Uterus (tissue), 4 donors: ENCODE results near the gene ATXN2L. TPM values are rescaled to one million over a fixed set of nuclear protein-coding genes. Genes with fewer than 3 reads are reported as not detected.
A peak's percentile ranks its signal among the peaks of the same experiment; 100 is the strongest.

ENCODE experiments used
- DNase-seq, 2 donors: peaks; one replicate each; pipeline ENCODE4 v3.0.0-alpha.2; 2019 to 2020
- H3K27ac ChIP-seq, 2 donors: fragments of 200-600 bp; sonication (generic); 1 replicate in 1 of 2; 2 replicates in 1 of 2; pipeline ENCODE4 v1.5.1; 2016 to 2018
- H3K27me3 ChIP-seq, 2 donors: fragments of 200-600 bp; sonication (generic); one replicate each; pipeline ENCODE4 v1.5.1; 2018 to 2019; ENCODE audit warnings: control low read depth in 1 of 2
- H3K36me3 ChIP-seq, 2 donors: fragments of 200-600 bp; sonication (generic); one replicate each; pipeline ENCODE4 v1.5.1; 2019; ENCODE audit warnings: control low read depth in 1 of 2
- H3K4me1 ChIP-seq, 2 donors: fragments of 200-600 bp; sonication (generic); one replicate each; pipeline ENCODE4 v1.5.1; 2018 to 2019; ENCODE audit warnings: control low read depth in 1 of 2
- H3K4me3 ChIP-seq, 2 donors: fragments of 200-600 bp; sonication (generic); 1 replicate in 1 of 2; 2 replicates in 1 of 2; pipeline ENCODE4 v1.5.1; 2018 to 2019; ENCODE audit warnings: mild to moderate bottlenecking in 1 of 2
- H3K9me3 ChIP-seq, 2 donors: fragments of 200-600 bp; sonication (generic); one replicate each; pipeline ENCODE4 v1.5.1; 2019; ENCODE audit warnings: control low read depth in 1 of 2
- POLR2A ChIP-seq, 2 donors: fragments of 450-650 bp; IDR thresholded peaks; one replicate each; pipeline ENCODE4 v1.6.1; 2016; ENCODE audit warnings: antibody characterized with exemption in 2 of 2, mild to moderate bottlenecking in 1 of 2, moderate library complexity in 1 of 2
- intact Hi-C: fragments of 100-400 bp; cut with DNase I; formaldehyde crosslinking; loops from one replicate; pipeline ENCODE4 v1.15.1; 2023; ENCODE audit warnings: low total_unique reads
- total RNA-seq, 4 donors: library from RNA; depleted of rRNA in 3 of 4; stranded (reverse); fragments of >200 nt in 3 of 4; gene quantifications; one replicate each; pipeline versions ENCODE4 v1.1.0 to v1.2.4, GENCODE V29; 2014 to 2023
- TF ChIP-seq, protein P1 (sequence below), 4 experiments: fragments of 200-600 bp in 2 of 4; fragments of 450-650 bp in 2 of 4; sonication (generic) in 2 of 4; IDR thresholded peaks; one replicate each; pipeline ENCODE4 v1.5.1; 2016 to 2019; ENCODE audit warnings: antibody characterized with exemption in 4 of 4, mild to moderate bottlenecking in 2 of 4, moderate library complexity in 1 of 4
- donor health status: DM: yes; HTN: yes; CAD: no.

ATXN2L gene
- total RNA-seq, 4 donors from 2014 or later: 7.2 to 130 (median 35.0) TPM

DNA sequence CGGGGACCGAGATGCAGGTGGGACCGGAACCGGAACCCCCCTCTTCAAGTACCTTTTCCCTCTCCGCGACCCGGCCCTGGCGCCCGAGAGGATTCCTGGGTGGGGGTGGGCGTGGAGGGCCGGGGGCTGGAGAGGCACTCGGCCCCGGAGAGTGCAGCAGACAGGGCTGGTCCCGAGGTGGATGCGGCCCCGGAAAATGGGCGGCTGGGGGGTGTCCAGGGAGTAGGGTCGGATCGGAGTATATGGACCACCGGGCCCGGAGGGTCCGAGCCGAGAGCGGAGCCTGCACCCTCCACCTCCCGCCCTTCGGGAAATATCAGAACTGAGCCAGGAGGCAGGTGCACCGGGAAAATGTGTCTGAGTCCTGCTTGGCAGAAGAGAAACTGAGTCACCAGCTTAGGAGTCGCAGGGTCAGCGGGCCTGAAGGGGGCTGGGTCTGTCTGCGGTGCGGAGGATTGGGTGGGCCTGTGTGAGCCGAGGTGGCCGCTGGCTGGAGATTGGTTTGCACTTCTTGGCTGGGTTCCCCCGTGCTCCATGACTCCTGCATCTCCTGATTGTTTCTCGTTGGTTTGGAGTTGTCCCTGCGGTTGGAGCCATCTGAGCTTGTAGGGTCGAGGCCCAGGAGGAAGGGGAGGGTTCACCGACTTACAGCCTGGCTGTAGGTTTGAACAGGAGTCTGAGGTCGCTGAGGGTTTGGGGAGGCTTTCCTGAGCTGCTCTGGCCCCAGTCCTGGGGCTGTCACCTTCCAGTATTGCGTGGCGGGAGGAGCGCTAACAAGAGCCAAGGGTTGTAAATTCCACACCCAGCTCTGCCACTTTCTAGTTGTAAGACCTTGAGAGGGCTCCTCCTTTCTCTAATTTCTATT is 41.4 kb downstream of the ATXN2L start:
- Histone ChIP-seq H3K36me3 (no peaks in the 10 kb centered on the region), H3K4me1 (peaks cover 0 to 9% of the 10 kb centered on the region in 2 donors), H3K4me3 (peak overlapping the region; percentile 81 to 94), H3K9me3 (no peaks in the 10 kb centered on the region), H3K27me3 (no peaks in the 10 kb centered on the region), H3K27ac (peak overlapping the region; percentile 95 to 96)
- intact Hi-C loops: no loop called here
- no peak for TF ChIP-seq POLR2A (IDR thresholded peaks at IDR 0.05)
- TF ChIP-seq, protein P1, sequence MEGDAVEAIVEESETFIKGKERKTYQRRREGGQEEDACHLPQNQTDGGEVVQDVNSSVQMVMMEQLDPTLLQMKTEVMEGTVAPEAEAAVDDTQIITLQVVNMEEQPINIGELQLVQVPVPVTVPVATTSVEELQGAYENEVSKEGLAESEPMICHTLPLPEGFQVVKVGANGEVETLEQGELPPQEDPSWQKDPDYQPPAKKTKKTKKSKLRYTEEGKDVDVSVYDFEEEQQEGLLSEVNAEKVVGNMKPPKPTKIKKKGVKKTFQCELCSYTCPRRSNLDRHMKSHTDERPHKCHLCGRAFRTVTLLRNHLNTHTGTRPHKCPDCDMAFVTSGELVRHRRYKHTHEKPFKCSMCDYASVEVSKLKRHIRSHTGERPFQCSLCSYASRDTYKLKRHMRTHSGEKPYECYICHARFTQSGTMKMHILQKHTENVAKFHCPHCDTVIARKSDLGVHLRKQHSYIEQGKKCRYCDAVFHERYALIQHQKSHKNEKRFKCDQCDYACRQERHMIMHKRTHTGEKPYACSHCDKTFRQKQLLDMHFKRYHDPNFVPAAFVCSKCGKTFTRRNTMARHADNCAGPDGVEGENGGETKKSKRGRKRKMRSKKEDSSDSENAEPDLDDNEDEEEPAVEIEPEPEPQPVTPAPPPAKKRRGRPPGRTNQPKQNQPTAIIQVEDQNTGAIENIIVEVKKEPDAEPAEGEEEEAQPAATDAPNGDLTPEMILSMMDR (IDR thresholded peaks at IDR 0.05): no peak
- DNase-seq: peak; percentile 40 to 45

DNA sequence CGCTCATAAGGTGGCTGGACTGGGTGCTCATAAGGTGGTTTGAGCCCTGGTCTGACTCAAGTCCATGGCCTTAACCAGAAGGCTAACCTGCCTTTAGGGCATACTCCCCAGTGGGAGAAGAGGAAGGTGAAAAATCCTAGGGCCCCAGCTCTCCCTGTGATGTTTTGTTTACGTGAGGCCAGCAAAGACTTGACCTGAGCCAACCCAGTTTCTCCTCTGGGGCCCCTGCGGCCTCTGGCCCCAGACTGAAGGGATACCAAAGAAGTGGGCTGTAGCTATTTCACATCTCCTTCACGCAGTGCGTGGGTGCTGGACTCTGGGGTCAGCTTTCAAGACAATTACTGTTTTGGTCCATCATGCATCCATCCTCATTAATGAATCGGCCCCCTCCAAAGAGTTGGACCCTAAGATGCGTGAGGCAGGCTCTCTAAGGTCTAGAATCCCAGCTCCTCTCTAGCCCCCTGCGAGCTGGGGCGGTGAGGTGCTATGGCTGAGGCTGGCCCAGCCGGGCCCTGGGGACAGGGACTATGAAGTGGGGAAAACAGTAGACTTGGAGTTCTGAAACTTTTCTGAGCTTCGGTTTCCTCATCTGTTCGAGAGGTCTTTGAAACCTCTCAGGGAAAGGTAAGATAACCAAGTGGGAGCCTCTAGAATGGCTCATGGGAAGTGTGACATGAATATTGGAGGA is 42.3 kb downstream of the ATXN2L start:
- Histone ChIP-seq H3K36me3 (no peaks in the 10 kb centered on the region), H3K4me1 (peaks cover 0 to 9% of the 10 kb centered on the region in 2 donors), H3K27ac (no peak overlapping the region), H3K9me3 (no peaks in the 10 kb centered on the region), H3K4me3 (no peak overlapping the region), H3K27me3 (no peaks in the 10 kb centered on the region)
- intact Hi-C loops: no loop called here
- TF ChIP-seq, protein P1 (IDR thresholded peaks at IDR 0.05): no peak
- no peak for TF ChIP-seq POLR2A (IDR thresholded peaks at IDR 0.05)
- DNase-seq: no peak

DNA sequence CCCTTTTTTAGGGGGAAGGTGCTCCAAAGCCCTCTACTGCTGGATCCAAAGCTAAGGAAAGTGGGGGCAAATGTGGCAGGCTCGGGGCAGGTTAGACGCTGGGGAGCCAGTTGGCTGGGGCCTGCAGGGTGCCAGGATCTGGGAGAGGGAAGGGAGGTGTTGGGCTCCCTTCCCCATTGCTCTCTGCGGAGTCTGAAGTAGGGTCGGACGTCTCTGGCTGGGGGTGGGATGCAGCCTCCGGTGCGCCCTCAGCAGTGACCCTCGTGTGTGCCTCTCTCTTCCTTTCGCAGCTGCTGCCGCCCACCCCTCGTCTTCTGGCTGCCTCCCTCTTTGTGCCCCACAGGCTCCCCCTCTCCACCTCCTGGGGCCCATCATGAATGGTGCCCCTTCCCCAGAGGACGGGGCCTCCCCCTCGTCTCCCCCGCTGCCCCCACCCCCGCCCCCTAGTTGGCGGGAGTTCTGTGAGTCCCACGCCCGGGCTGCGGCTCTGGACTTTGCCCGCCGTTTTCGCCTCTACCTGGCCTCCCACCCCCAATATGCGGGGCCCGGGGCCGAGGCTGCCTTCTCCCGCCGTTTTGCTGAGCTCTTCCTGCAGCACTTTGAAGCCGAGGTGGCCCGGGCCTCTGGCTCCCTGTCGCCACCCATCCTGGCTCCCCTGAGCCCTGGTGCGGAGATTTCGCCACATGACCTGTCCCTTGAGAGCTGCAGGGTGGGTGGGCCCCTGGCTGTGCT is 43.1 kb downstream of the ATXN2L start:
- DNase-seq: no peak
- no peaks in the 10 kb centered on the region for H3K9me3 ChIP-seq
- no peaks in the 10 kb centered on the region for H3K36me3 ChIP-seq
- no peak overlapping the region for H3K4me3 ChIP-seq
- intact Hi-C loops: no loop called here
- TF ChIP-seq, protein P1 (IDR thresholded peaks at IDR 0.05): no peak
- TF ChIP-seq POLR2A (IDR thresholded peaks at IDR 0.05): no peak
- H3K27me3 ChIP-seq: no peaks in the 10 kb centered on the region
- H3K4me1 ChIP-seq: peaks cover 0 to 9% of the 10 kb centered on the region in 2 donors
- no peak overlapping the region for H3K27ac ChIP-seq

DNA sequence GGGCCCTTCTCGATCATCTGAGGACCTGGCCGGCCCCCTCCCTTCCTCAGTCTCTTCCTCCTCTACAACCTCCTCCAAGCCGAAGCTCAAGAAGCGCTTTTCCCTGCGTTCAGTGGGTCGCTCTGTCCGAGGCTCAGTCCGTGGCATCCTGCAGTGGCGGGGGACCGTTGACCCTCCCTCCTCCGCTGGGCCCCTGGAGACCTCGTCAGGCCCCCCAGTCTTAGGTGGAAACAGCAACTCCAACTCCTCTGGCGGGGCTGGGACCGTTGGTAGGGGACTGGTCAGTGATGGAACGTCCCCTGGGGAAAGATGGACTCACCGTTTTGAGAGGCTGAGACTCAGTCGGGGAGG is 43.6 kb downstream of the ATXN2L start:
- no peaks in the 10 kb centered on the region for H3K36me3 ChIP-seq
- H3K4me1 ChIP-seq: peaks cover 0 to 9% of the 10 kb centered on the region in 2 donors
- no peak for DNase-seq
- H3K27ac ChIP-seq: no peak overlapping the region
- H3K4me3 ChIP-seq: no peak overlapping the region
- intact Hi-C loops: no loop called here
- TF ChIP-seq POLR2A (IDR thresholded peaks at IDR 0.05): no peak
- TF ChIP-seq, protein P1 (IDR thresholded peaks at IDR 0.05): no peak
- H3K27me3 ChIP-seq: no peaks in the 10 kb centered on the region
- H3K9me3 ChIP-seq: no peaks in the 10 kb centered on the region
